HG02884 (cell line): ENCODE measurements around the gene SLC4A3.
A peak's percentile ranks its signal among the peaks of the same experiment; 100 is the strongest.

Experiments
- ATAC-seq: cut with Tn5 transposase; IDR thresholded peaks from one replicate; pipeline ENCODE4 v1.9.1; 2021; ENCODE audit warnings: mild to moderate bottlenecking, moderate library complexity; ENCODE audit not compliant: unreplicated experiment

The SLC4A3 gene, protein sequence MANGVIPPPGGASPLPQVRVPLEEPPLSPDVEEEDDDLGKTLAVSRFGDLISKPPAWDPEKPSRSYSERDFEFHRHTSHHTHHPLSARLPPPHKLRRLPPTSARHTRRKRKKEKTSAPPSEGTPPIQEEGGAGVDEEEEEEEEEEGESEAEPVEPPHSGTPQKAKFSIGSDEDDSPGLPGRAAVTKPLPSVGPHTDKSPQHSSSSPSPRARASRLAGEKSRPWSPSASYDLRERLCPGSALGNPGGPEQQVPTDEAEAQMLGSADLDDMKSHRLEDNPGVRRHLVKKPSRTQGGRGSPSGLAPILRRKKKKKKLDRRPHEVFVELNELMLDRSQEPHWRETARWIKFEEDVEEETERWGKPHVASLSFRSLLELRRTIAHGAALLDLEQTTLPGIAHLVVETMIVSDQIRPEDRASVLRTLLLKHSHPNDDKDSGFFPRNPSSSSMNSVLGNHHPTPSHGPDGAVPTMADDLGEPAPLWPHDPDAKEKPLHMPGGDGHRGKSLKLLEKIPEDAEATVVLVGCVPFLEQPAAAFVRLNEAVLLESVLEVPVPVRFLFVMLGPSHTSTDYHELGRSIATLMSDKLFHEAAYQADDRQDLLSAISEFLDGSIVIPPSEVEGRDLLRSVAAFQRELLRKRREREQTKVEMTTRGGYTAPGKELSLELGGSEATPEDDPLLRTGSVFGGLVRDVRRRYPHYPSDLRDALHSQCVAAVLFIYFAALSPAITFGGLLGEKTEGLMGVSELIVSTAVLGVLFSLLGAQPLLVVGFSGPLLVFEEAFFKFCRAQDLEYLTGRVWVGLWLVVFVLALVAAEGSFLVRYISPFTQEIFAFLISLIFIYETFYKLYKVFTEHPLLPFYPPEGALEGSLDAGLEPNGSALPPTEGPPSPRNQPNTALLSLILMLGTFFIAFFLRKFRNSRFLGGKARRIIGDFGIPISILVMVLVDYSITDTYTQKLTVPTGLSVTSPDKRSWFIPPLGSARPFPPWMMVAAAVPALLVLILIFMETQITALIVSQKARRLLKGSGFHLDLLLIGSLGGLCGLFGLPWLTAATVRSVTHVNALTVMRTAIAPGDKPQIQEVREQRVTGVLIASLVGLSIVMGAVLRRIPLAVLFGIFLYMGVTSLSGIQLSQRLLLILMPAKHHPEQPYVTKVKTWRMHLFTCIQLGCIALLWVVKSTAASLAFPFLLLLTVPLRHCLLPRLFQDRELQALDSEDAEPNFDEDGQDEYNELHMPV

DNA sequence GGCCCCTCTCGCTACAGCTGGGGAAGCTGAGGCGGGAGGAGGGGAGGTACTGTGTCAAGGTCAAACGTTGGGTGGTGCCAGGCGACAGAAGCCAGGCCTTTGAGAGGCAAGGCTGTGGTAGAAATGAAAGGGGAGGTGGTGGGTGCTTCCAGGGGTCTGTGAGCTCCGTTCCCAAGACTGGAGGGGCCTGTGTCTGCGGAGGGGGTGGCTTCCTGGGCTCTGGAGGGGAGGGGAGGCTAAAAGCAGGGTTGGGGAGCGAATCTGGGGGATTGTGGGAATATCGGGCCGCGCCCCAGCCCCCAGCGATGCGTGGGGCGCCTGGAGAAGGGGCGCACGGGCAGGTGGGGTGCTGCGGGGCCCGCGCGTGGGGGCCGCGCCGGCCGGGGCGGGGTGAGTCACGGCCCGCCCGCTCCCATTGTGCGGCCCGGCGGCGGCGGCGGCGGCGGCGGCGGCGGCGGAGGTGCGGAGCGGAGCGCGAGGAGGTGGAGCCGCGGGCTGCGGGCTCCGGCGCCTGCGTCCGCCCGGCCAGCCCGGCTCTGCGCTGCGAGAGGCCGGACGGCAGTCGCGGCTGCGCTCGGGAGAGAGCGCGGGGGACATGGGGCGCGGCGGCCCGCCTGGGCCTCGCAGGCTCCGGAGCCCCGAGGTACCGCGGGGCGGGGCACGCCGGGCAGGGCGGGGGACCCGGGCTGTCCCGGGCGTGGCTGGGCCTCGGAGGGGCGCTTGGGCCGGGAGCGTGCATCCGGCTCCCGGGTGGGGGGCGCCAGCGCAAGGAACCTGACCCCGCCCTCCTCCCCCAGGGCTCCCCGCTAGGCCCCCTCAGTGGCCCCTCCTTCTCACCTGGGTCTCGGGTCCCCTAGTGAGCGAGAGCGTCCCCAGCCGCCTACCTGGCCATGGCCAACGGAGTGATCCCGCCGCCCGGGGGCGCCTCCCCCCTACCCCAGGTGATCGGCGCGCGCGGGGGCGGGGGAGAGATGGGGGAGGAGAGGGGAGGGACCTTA lies at the start of gene SLC4A3:
SLC4A3 (plus strand) TSS at position 528 of the 998 bp plus-strand sequence; CDS start at position 891, 363 bp downstream.
- ATAC-seq: no peak

DNA sequence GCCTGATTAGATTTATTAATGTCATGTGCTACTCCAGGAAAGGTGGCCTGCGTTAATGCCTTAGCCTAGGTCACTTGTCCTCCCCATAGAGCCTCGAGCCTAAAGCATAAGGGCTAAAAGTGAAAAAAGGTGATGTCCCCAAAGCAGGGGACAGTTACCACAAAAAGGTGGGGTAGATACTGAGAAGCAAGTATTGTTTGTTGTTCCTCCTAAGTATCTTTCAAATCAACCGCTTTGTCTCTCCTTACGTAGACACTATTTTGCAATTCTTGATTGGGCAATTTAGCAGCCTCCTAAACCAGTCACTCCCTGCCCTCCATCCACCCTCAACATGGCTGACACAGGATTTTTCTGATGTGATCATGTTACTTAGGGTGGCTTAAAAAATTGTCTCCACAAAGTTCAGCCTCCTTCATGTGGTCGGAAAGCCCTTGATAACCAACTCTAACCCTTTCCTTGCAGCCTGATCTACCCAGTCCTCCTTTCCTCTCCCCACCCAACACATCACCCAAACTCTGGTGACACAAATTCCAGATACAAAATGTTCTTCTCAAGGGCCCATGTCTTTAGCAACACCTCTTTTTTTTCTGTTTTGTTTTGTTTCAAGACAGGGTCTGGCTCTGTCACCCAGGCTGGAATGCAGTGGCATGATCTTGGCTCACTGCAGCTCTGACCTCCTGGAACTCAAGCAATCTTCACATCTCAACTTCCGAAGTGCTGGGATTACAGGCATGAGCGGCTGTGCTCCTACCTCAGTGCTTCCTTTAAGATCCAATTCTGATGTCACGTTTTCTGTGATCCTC lies 48.4 kb upstream of the SLC4A3 start:
- no peak for ATAC-seq

DNA sequence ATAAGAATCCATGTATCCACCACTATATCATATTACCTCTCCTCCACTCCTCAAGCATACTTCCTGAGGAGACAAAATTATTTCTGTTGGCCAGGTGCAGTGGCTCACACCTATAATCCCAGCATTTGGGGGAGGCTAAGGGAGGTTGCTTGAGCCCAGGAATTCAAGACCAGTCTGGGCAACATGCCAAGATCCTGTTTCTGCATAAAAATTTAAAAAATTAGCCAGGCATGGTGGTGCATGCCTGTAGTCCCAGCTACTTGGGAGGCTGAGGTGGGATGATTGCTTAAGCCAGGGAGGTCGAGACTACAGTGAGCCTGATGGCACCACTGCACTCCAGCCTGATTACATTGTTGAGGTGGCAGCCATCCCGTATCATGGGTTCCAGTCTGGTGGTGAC lies 46.1 kb upstream of the SLC4A3 start:
- no peak for ATAC-seq

DNA sequence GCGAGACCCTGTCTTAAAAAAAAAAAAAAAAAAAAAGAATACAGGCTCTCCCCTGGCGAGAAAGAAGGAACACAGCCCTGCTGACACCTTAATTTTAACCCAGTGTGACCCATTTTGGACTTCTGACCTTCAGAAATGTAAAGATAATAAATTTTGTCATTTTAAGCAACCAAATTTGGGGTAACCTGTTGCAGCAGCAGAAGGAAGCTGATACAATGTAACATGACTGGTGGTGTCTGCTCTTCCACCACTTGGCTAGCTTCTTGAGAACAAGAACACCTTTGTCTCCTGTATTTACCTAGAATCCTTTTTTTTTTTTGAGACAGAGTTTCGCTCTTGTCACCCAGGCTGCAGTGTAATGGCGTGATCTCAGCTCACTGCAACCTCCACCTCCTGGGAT lies 36.3 kb upstream of the SLC4A3 start:
- no peak for ATAC-seq

DNA sequence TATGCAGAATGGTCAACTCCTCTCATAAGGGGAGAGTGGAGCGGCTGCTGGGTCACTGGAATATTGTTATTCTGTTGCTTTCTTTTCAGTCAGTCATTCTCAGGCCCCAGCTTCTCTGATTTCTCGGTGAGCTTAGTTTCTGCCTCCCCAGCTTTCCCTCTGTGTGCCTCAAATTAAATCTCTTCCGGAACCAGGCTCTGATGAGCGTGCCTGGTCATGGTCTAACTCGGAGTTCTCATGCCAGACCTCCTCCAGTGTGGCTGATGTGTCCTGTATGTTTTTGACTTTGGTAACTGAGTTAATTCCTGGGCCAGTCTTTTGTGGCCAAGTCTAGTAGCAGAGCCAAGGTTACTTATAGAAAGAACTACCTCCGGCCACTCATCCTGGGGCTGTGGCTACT lies 34.7 kb upstream of the SLC4A3 start:
- ATAC-seq: no peak

DNA sequence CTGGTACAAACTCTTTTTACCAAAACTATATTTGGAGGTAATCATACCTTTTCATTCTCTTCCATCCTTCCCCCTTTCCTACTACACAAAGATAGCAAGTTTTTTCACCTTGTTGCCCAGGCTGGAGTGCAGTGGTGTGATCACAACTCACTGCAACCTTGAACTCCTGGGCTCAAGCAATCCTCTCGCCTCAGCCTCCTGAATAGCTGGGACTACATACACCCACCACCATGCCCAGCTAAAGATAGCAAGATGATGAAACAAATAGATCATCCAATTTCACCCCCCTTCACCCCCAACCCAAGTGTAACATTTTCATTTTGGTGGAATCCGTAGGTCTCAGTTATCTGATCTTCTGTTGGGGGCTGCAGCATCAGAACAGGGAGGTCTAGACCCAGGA lies 34.3 kb upstream of the SLC4A3 start:
- no peak for ATAC-seq

DNA sequence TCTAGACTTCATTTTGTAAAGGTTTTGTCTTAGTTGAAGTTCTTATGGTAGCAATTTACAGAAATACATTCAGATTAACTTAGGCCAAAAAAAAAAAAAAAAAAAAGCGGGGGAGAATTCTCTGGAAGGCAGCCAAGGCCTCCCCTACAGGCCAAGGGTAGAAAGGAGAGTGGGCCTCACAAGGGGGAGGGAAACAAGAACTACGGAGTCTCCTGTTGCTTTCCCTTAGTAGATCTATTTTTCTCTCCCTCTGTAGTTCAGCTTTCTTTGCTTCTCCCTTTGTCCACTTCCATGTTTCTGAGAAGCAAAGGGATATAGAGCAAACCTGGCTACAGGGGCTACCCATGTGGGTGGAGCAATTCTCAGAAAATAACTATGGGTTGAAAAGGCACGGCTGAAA lies 32.2 kb upstream of the SLC4A3 start:
- ATAC-seq: no peak

DNA sequence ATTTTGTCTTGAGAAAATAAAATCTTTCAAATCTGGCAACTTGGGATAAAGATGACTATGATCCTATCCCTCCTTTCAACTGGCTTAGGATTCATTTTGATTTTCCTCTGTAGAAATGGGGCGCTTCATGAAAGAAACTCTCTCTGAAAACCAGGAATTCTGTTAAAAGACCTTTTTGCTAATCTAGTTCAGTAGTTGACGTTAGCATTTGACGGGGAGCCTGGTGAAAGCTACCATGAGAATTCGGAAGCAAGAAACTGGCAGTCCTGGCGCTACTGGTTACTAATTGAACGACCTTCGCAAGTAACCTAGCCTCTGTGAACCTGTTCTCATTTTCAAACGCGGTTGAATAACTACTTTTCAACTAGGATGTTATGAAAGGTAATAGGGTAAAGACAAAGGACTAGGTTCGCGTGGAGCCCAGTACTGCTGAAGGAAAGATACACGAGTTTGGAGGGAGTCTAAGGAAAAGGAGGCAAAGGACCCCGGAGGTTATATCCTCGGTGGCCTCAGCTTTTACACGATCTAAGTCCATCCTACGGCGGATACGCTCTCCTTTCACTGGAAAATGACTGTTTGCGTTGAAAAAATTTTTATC lies 30.4 kb upstream of the SLC4A3 start:
- no peak for ATAC-seq

DNA sequence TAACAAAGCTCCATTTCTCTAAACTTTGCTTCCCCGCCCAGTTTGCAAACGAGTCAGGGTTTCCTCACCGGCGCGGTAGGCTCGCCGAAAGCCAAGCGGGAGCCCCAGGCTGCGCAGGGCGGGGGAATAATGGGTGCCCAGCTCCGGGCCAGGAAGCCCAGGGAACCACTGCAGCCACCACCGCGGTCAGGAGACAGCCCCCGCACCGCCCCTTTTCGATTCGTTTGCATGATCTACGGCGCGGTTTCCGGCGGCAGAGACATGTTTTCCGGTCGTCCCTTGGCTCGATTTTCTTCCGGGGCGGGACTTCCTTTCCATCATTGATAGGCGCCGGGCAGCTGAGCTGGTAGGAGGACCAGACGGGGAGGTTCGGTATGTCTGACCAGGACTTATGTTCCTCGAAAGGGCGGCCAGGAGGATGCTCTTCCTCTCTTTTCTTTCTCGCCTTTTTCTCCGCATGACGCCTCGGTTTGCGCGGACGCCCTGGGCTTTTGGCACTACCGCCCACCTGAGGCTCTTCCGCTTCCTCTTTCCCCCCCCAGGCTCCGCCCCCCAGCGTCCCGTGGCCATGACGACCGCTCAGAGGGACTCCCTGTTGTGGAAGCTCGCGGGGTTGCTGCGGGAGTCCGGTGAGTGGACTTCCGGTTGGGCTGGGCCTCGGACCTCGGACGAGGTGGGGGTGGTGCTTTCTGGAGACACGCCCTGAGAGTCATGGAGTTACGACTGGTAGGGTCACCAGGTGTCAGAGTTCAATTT lies 29.7 kb upstream of the SLC4A3 start, which contains the start of gene STK11IP:
STK11IP (plus strand) TSS at position 306 of the 756 bp plus-strand sequence; CDS start at position 569, 263 bp downstream.
- peak; percentile 88 for ATAC-seq

DNA sequence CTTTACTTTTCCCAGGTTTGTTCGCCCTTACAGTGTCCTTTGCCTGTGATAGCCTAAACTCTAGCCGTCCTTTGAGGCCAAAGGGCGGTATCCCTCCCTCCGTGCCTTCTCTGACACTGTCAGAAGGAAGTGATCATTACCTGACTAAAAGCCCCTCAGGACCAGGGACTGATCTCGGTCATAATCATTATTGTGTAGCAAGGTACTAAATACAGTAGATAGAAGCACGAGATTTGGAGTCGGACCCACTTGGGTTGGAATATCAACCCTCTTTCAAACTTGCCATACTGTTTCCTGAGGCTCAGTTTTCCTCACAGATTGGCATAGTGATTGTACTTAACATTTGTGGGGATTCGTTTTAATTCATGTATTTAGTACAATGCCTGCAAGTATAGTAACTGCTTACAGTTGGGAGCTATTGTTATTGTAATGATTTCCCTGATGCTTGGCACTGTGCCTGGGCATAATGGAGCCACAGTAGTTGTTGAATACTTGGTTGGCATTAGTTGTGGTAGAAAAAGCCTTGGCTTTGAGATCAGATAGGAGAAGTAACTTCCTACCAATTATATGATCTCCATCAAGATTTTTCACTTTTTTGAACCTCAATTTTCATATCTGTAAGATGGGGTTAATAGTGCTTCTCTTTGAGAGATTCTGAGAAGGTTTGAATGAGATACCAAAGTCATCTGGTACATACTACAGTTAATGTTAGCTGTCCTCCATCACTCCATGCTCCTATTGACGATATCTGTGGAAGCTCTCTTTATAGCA lies 28.9 kb upstream of the SLC4A3 start:
- peak; percentile 26 for ATAC-seq

DNA sequence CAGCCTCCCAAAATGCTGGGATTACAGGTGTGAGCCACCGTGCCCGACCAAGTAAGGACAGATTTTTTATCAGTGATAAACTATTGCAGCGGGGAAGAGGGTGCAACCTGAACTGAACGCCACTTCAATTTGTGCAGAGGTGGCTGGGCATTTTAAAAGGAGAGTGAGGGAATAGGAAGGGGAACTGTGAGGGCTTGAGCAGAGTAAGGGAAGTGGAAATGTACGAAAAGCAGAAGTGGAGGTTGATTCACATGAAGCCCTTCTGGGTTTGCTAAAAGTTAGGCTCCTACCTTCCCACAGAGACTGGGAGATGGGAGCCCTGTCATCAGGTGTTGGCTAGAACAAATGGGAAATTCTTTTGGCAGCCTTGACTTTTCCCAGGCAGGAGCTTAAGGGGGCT lies 23.7 kb upstream of the SLC4A3 start:
- peak; percentile 55 for ATAC-seq

DNA sequence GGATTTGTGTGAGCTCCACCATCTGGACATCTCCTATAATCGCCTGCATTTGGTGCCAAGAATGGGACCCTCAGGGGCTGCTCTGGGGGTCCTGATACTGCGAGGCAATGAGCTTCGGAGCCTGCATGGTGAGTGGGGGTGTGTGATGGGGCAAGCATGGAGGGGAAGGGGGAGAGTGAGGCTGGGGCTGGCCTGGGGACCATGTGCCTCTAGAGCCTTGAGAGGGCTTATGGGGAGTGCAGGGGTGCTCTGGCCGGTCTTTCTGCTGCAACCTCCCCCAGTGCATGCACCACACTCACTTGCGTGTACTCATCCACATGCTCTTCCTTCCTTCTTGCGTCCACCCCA lies 21.8 kb upstream of the SLC4A3 start:
- no peak for ATAC-seq

DNA sequence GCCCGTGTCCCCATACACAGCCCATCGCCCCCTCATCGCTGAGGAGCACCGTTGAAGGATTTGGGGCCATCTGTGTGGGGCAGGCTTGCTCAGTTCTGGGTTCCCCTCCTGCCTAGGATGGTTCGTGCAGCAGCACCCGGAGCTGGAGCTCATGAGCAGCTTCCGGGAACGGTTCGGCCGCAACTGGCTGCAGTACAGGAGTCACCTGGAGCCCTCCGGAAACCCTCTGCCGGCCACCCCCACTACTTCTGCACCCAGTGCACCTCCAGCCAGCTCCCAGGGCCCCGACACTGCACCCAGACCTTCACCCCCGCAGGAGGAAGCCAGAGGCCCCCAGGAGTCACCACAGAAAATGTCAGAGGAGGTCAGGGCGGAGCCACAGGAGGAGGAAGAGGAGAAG lies 19.5 kb upstream of the SLC4A3 start:
- ATAC-seq: no peak

DNA sequence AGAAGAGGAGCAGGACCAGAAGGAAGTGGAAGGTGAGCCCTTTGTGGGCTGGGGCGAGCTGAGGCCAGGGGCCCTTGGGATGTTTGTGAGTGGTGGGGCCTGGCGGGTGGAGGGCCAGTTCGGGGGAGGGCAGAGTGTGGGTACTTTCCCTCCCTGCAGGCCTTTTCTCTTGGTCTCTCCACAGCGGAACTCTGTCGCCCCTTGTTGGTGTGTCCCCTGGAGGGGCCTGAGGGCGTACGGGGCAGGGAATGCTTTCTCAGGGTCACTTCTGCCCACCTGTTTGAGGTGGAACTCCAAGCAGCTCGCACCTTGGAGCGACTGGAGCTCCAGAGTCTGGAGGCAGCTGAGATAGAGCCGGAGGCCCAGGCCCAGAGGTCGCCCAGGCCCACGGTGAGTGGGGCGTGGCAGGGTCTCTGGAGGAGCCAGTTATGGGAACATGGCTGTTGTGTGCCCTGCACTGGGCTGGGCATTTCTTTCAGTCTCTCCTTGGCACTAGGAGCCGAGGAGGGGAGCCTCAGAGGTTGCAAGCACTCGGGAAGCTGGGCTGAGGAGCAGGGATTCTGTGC lies 18.9 kb upstream of the SLC4A3 start:
- ATAC-seq: no peak

DNA sequence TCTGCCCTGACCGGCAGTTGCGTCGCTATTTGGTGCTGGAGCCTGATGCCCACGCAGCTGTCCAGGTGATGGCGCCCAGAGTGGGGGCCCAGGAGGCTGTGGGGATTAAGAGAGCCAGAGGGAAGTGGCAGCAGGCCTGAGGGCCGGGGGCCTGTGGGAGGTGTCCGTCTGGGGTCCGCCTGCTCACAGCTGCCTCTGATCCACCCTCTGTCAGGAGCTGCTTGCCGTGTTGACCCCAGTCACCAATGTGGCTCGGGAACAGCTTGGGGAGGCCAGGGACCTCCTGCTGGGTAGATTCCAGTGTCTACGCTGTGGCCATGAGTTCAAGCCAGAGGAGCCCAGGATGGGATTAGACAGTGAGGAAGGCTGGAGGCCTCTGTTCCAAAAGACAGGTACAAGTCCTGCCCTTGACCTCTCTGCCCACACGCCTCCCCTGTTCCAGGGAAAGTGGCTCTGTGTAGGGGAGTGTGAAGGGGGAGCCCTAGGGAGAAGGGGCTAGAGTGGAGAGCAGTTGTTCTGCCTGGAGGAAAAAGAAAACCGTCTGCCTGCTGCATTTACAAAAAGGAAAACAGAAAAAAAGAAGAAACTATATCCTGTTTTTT lies 18.2 kb upstream of the SLC4A3 start:
- ATAC-seq: no peak

DNA sequence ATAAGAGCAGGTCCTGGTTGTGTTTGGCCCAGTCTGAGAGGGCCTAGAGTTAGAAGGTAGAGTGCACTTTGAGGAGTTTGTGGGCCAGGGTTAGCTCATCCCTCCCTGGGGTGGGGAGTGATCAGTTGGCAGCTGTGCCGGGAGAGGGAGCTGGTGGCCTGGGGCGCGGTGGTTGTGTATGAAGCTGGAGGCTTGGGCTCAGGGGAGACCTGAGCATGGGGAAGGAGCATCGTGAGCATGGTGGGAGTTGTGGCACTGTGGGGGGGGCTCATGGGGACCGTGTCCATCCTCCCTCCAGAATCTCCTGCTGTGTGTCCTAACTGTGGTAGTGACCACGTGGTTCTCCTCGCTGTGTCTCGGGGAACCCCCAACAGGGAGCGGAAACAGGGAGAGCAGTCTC lies 16.1 kb upstream of the SLC4A3 start:
- no peak for ATAC-seq
